Measurements from ENCODE around the gene UQCC3.
"Not testable (repeated sequence)": the region's sequence is repeated elsewhere in the genome, so short reads cannot be mapped to it uniquely, and the experiment has no call there.

UQCC3 gene

GRCh38 chr11:62645946-62646824 lies 25.3 kb upstream of the UQCC3 start, which contains the start of gene GANAB:
Gene GANAB, minus strand, starts transcription at chr11:62646613. Its CDS starts 14 bp downstream, at chr11:62646599.
- TF ChIP-seq, protein P1, sequence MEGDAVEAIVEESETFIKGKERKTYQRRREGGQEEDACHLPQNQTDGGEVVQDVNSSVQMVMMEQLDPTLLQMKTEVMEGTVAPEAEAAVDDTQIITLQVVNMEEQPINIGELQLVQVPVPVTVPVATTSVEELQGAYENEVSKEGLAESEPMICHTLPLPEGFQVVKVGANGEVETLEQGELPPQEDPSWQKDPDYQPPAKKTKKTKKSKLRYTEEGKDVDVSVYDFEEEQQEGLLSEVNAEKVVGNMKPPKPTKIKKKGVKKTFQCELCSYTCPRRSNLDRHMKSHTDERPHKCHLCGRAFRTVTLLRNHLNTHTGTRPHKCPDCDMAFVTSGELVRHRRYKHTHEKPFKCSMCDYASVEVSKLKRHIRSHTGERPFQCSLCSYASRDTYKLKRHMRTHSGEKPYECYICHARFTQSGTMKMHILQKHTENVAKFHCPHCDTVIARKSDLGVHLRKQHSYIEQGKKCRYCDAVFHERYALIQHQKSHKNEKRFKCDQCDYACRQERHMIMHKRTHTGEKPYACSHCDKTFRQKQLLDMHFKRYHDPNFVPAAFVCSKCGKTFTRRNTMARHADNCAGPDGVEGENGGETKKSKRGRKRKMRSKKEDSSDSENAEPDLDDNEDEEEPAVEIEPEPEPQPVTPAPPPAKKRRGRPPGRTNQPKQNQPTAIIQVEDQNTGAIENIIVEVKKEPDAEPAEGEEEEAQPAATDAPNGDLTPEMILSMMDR (IDR thresholded peaks at IDR 0.05; ENCODE audit: extremely low read depth, missing control alignments) = no peak
- DNase-seq (ENCODE audit: low spot score) = peak; percentile 99

DNA sequence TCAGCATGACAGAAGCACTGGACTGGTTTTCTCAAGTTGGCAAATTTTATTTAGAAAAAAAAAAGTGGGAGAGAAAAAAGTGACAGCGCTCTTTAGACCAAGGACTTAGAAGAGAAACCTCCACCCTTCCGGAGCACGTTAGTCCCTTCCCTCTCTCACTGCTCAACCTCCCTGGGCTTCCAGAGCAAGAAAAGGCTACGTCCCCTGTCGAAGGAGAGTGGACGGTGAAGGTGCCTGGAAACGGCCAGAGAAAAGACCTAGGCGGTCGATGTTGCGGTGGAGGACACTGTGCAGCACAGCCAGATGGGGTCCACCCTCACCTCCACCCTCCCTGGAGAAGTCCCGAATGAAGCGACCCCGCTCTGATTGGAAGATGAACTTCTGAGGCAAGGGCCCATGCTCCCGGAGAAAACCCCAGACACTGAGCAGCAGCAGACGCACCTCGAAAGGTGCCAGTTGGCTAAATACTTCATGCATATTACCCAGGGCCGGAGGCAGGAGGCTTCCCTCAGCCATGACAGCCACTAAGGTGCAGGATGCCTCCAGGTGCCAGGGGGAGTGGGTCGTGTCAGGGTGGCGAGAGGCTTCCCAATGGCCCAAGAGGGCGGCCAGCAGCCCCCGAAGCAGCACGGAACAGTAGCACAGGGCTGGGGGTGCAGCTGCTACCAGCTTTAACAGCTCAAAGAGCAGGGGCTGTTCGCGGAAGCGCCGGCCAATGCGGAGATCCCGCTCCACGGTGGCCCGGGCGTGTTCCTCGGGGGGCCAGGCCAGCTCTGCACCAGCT lies 24.5 kb upstream of the UQCC3 start:
- TF ChIP-seq, protein P1 (IDR thresholded peaks at IDR 0.05; ENCODE audit: extremely low read depth, missing control alignments) = no peak
- DNase-seq (ENCODE audit: low spot score) = no peak

GRCh38 chr11:62647609-62648005 lies 23.9 kb upstream of the UQCC3 start:
- DNase-seq (ENCODE audit: low spot score) = no peak

DNA sequence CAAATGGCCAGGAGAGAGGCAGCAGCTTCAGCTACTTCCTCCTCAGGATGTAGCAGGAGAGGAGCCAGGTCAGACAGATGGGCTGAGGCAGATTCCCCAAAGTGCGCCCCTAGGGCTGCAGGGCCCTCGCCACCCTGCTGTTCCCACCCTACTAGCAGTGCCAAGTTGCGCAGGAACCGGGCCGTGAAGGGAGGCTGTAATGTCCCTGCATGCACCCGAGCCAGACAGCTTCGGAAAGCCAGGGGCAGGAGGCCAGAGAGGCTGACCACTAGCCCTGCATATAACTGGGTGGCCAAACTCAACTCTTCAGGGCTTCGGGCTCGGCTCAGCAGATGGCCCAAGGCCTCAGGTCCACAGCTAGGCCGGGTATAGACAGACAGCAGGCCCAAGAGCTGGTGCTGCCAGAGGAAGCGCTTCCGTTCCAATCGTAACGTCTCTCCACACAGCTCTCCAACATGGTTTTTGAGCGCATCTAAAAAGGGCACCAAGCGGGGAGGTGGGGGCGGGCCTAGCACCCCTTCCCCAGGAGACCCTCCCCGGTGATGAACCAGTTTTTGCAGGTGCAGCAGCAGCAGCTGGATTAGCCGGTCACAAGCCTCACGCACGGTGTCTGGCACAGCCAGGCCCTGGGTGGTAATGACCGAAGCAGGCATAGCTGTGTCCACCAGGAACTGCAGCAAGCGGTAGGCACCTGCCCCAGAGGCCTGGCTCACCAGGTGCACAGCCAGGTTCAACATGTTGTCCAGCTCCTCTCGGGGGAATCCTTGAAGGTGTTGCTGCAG lies 23.1 kb upstream of the UQCC3 start:
- DNase-seq (ENCODE audit: low spot score) = no peak
- TF ChIP-seq, protein P1 (IDR thresholded peaks at IDR 0.05; ENCODE audit: extremely low read depth, missing control alignments) = no peak

More at GRCh38 chr11:62647609-62648005, 23.9 kb upstream of the UQCC3 start:
- TF ChIP-seq, protein P1 (IDR thresholded peaks at IDR 0.05; ENCODE audit: extremely low read depth, missing control alignments) = no peak

DNA sequence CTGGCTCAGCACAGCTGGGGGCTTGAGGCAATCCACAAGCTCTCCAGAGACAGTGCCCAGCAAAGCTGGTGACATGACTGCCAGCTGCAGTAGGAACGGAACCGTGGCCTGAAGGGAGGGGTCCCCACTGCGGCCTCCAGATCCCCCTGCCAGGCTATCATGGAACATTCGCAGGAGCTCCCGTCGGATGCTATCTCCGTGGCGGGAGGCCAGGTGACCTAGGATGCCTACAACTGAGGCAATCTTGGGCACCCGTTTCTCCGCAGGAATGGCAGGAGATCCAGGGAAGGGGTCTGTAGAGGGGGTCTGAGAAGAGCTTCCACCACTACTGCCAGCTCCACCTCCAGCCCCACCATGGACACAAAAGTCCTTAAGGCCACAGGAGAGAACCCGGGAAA lies 22.5 kb upstream of the UQCC3 start:
- DNase-seq (ENCODE audit: low spot score) = no peak
- TF ChIP-seq, protein P1 (IDR thresholded peaks at IDR 0.05; ENCODE audit: extremely low read depth, missing control alignments) = no peak

DNA sequence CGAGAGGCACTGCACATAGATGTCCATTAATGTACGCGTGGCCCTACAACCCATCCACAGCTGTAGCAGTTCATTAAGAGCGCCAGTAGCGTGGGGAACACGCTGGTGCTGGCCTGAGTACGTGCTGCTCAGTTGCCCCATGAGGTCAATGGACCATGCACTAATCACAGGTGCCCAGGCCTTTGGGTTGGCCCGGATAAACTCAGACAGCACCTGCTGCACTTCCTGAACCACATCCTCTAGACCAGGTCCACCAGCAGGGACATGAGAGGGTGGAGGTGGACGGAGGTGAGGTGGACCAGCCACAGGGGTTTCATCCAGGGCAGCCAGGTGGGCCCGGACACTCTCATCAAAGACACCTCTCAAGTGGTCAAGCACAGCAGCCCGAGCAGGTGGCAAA lies 22.0 kb upstream of the UQCC3 start:
- DNase-seq (ENCODE audit: low spot score) = no peak
- TF ChIP-seq, protein P1 (IDR thresholded peaks at IDR 0.05; ENCODE audit: extremely low read depth, missing control alignments) = no peak

GRCh38 chr11:62650283-62650682 lies 21.2 kb upstream of the UQCC3 start:
- not testable (repeated sequence) for DNase-seq (ENCODE audit: low spot score)
